ENCODE data around the gene RHO. TPM values are rescaled to one million over a fixed set of nuclear protein-coding genes. Genes with fewer than 3 reads are reported as not detected.

RHO gene
- total RNA-seq, 2 donors from 2014 or later: not detected

DNA sequence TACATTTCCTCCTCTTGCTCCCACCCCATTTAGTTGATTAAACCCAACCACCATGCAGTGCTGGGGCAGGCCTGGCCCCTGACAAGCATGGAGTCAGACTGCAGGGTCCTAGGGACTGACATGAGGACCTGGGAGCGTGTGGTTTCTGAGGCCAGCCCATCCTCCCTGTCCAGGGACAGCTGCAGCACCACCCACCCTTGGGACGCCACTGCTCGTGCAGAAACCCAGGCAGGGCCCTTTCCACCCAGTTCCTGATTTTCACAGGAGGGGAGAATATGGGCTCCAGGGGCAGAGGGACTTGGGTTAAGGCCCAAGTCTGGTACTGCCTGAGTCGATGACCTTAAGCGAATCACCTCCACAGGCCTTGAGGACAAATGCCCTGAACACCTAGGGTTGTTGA, 54.4 kb downstream of the RHO start:
- no peak for TF ChIP-seq POLR2A (IDR thresholded peaks at IDR 0.05)
- TF ChIP-seq, protein P1, sequence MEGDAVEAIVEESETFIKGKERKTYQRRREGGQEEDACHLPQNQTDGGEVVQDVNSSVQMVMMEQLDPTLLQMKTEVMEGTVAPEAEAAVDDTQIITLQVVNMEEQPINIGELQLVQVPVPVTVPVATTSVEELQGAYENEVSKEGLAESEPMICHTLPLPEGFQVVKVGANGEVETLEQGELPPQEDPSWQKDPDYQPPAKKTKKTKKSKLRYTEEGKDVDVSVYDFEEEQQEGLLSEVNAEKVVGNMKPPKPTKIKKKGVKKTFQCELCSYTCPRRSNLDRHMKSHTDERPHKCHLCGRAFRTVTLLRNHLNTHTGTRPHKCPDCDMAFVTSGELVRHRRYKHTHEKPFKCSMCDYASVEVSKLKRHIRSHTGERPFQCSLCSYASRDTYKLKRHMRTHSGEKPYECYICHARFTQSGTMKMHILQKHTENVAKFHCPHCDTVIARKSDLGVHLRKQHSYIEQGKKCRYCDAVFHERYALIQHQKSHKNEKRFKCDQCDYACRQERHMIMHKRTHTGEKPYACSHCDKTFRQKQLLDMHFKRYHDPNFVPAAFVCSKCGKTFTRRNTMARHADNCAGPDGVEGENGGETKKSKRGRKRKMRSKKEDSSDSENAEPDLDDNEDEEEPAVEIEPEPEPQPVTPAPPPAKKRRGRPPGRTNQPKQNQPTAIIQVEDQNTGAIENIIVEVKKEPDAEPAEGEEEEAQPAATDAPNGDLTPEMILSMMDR (IDR thresholded peaks at IDR 0.05): no peak
- intact Hi-C loops (cut with DNase I): no loop called here
- WGBS, 2 donors: 86 to 97% methylated on average over 4 to 5 of the region's 5 CpGs
- H3K27ac ChIP-seq: no peak overlapping the region
- H3K27me3 ChIP-seq: no peaks in the 10 kb centered on the region
- no peak overlapping the region for H3K4me3 ChIP-seq
- no peaks in the 10 kb centered on the region for H3K9me3 ChIP-seq
- no peaks in the 10 kb centered on the region for H3K36me3 ChIP-seq (replicated peaks in 1 of 2; ENCODE audit: insufficient read depth in 1 of 2, low read depth in 2 of 2)
- no peaks in the 10 kb centered on the region for H3K4me1 ChIP-seq
- DNase-seq (no peak), ATAC-seq (no peak)

DNA sequence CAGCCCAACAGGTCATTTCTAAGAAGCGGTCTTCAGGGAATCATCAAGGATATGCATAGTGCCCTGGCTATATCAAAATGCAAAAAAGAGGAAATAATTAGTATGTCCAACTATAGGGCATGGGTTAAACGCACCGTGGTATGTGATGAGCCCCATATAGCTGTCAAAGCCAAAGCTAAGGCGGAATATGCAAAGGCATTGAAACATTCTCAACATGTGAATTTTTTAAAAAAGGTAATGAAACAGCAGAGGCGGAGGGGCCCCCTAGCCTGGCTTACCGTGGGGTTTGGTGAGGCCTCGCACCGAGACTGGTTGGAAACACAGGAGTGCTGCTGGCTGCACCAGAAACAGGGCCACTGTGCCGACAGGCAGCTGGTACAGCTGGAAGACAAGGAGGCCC, 54.9 kb downstream of the RHO start:
- Histone ChIP-seq H3K4me3 (no peak overlapping the region), H3K4me1 (no peaks in the 10 kb centered on the region), H3K9me3 (no peaks in the 10 kb centered on the region), H3K27me3 (no peaks in the 10 kb centered on the region), H3K36me3 (replicated peaks in 1 of 2; ENCODE audit: insufficient read depth in 1 of 2, low read depth in 2 of 2) (no peaks in the 10 kb centered on the region), H3K27ac (no peak overlapping the region)
- no peak for TF ChIP-seq POLR2A (IDR thresholded peaks at IDR 0.05)
- TF ChIP-seq, protein P1 (IDR thresholded peaks at IDR 0.05): no peak
- intact Hi-C loops (cut with DNase I): no loop called here
- whole genome bisulfite sequencing, 2 donors: 89 to 94% methylated on average over 9 of the region's 9 CpGs
- DNase-seq: no peak
- no peak for ATAC-seq

DNA sequence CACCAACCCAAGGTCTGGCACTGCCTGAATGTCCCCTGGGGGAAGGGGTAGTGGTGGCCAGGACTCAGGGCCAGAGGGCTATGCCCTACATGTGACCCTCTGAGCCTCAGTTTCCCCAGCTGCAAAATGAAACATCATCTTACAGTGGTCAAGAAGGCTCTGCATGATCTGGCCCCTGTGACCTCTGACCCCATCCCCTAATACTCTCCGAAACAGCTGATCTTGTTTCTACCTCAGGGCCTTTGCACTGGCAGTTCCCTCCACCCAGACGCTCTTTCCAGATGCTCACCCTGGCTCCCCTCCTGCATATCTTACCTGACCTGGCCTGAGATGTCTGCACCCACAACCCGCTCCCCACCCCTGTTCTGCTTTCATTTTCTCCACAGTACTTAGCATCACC, 56.2 kb downstream of the RHO start:
- intact Hi-C loops (cut with DNase I): no loop called here
- TF ChIP-seq, protein P1 (IDR thresholded peaks at IDR 0.05): no peak
- no peak for TF ChIP-seq POLR2A (IDR thresholded peaks at IDR 0.05)
- no peak overlapping the region for H3K4me3 ChIP-seq
- no peaks in the 10 kb centered on the region for H3K36me3 ChIP-seq (replicated peaks in 1 of 2; ENCODE audit: insufficient read depth in 1 of 2, low read depth in 2 of 2)
- ATAC-seq: no peak
- H3K9me3 ChIP-seq: no peaks in the 10 kb centered on the region
- no peaks in the 10 kb centered on the region for H3K27me3 ChIP-seq
- H3K4me1 ChIP-seq: no peaks in the 10 kb centered on the region
- no peak for DNase-seq
- H3K27ac ChIP-seq: no peak overlapping the region
- WGBS, 2 donors: 77 to 98% methylated on average over 3 of the region's 3 CpGs

Other genes with a start within 250 kb of the RHO start
- gene HMCES, start 249.8 kb upstream of the RHO start, total RNA-seq: 10 to 100 TPM; 10.1 to 14.5 TPM
- 1 to 10 TPM in 1 of 2 donors, under 1 TPM in 1; under 0.01 to 1.3 TPM for gene EFCAB12, start 100.0 kb upstream of the RHO start, total RNA-seq
- gene MBD4, start 88.7 kb upstream of the RHO start, total RNA-seq: 10 to 100 TPM; 18.7 to 23.1 TPM
- gene IFT122, start 88.4 kb upstream of the RHO start, total RNA-seq: 10 to 100 TPM; 10.5 to 34.8 TPM
- gene H1-8, start 14.5 kb downstream of the RHO start, total RNA-seq: not detected
- gene PLXND1, start 78.0 kb downstream of the RHO start, total RNA-seq: 100 to 1,000 TPM in 1 of 2 donors, 10 to 100 TPM in 1; 47.7 to 135 TPM

Data from body of pancreas (tissue), 4 donors.